ENCODE results near the gene SUSD3. TPM values are rescaled to one million over a fixed set of nuclear protein-coding genes. Genes with fewer than 3 reads are reported as not detected.
A peak's percentile ranks its signal among the peaks of the same experiment; 100 is the strongest.

SUSD3 gene
- total RNA-seq, 1 experiment from 2014 or later, result 11.9 TPM

DNA sequence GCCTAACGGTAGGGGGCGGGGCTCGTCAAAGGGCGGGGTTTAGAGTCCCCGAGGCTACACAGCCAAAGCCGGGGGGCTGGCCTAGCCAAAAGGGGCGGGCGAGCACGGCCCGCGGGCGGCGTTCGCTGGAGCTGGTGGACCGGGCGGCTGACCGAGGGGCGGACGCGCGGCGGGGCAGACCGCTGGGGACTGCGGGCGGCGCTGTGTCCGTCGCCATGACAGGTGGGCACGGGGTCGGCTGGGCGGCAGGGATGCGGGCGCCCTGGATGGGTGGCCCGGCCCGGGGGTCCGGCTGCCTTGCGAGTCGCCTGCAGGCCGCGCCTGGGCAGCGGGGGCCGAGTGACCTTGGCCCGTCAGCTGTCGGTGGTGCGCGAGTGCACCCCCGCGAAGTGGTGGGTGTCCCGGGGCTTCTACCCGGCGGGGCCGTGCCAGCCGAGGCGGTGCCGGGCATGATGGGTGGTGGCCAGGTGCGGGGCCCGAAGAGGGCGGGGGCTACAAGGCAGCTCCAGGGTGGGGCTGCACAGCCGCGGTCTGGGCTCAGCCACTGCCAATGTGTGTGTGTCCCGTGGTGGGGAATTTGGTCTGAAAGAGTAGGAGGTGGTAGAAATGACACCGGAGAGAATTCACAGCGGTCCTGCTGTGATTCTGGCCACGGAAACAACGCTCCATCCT lies 37.8 kb downstream of the SUSD3 start, which contains the start of gene CARD19 (continued):
- TF ChIP-seq, protein P1, sequence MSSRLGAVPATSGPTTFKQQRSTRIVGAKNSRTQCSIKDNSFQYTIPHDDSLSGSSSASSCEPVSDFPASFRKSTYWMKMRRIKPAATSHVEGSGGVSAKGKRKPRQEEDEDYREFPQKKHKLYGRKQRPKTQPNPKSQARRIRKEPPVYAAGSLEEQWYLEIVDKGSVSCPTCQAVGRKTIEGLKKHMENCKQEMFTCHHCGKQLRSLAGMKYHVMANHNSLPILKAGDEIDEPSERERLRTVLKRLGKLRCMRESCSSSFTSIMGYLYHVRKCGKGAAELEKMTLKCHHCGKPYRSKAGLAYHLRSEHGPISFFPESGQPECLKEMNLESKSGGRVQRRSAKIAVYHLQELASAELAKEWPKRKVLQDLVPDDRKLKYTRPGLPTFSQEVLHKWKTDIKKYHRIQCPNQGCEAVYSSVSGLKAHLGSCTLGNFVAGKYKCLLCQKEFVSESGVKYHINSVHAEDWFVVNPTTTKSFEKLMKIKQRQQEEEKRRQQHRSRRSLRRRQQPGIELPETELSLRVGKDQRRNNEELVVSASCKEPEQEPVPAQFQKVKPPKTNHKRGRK (CRISPR knock-in tag; IDR thresholded peaks at IDR 0.05; ENCODE audit: borderline replicate concordance), result no peak
- TF ChIP-seq, protein P2, sequence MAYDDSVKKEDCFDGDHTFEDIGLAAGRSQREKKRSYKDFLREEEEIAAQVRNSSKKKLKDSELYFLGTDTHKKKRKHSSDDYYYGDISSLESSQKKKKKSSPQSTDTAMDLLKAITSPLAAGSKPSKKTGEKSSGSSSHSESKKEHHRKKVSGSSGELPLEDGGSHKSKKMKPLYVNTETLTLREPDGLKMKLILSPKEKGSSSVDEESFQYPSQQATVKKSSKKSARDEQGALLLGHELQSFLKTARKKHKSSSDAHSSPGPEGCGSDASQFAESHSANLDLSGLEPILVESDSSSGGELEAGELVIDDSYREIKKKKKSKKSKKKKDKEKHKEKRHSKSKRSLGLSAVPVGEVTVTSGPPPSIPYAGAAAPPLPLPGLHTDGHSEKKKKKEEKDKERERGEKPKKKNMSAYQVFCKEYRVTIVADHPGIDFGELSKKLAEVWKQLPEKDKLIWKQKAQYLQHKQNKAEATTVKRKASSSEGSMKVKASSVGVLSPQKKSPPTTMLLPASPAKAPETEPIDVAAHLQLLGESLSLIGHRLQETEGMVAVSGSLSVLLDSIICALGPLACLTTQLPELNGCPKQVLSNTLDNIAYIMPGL (CRISPR knock-in tag; IDR thresholded peaks at IDR 0.05), result peak; percentile 69; the same call in 1 of the 2 replicates
- 0 out of 2 replicates have a peak, but pooled peaks have one; percentile 15 for TF ChIP-seq GABPB1 (CRISPR knock-in tag; IDR thresholded peaks at IDR 0.05)
- TF ChIP-seq FOXK1 (CRISPR knock-in tag; IDR thresholded peaks at IDR 0.05), result 0 out of 2 replicates have a peak, but pooled peaks have one; percentile 39
- TF ChIP-seq, protein P3, sequence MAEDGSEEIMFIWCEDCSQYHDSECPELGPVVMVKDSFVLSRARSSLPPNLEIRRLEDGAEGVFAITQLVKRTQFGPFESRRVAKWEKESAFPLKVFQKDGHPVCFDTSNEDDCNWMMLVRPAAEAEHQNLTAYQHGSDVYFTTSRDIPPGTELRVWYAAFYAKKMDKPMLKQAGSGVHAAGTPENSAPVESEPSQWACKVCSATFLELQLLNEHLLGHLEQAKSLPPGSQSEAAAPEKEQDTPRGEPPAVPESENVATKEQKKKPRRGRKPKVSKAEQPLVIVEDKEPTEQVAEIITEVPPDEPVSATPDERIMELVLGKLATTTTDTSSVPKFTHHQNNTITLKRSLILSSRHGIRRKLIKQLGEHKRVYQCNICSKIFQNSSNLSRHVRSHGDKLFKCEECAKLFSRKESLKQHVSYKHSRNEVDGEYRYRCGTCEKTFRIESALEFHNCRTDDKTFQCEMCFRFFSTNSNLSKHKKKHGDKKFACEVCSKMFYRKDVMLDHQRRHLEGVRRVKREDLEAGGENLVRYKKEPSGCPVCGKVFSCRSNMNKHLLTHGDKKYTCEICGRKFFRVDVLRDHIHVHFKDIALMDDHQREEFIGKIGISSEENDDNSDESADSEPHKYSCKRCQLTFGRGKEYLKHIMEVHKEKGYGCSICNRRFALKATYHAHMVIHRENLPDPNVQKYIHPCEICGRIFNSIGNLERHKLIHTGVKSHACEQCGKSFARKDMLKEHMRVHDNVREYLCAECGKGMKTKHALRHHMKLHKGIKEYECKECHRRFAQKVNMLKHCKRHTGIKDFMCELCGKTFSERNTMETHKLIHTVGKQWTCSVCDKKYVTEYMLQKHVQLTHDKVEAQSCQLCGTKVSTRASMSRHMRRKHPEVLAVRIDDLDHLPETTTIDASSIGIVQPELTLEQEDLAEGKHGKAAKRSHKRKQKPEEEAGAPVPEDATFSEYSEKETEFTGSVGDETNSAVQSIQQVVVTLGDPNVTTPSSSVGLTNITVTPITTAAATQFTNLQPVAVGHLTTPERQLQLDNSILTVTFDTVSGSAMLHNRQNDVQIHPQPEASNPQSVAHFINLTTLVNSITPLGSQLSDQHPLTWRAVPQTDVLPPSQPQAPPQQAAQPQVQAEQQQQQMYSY (CRISPR knock-in tag; IDR thresholded peaks at IDR 0.05), result no peak
- peak; percentile 9; the same call in 1 of the 2 replicates for TF ChIP-seq NFYB (CRISPR knock-in tag; conservative IDR thresholded peaks at IDR 0.05; ENCODE audit: low read depth)
- TF ChIP-seq AFF4 (CRISPR knock-in tag; IDR thresholded peaks at IDR 0.05; ENCODE audit: borderline replicate concordance), result no peak
- 0 out of 2 replicates have a peak, but pooled peaks have one; percentile 64 for TF ChIP-seq SP1 (CRISPR knock-in tag; conservative IDR thresholded peaks at IDR 0.05)
- TF ChIP-seq FOXP1 (CRISPR knock-in tag; IDR thresholded peaks at IDR 0.05; ENCODE audit: borderline replicate concordance), result peak; percentile 23; the same call in 1 of the 2 replicates
- TF ChIP-seq SMAD3 (CRISPR knock-in tag; IDR thresholded peaks at IDR 0.05; ENCODE audit: borderline replicate concordance), result peak; percentile 20; the same call in 1 of the 2 replicates
- 0 out of 2 replicates have a peak, but pooled peaks have one; percentile 49 for TF ChIP-seq KAT7 (CRISPR knock-in tag; IDR thresholded peaks at IDR 0.05; ENCODE audit: borderline replicate concordance)
- 0 out of 2 replicates have a peak, but pooled peaks have one; percentile 30 for TF ChIP-seq ZNF317 (CRISPR knock-in tag; IDR thresholded peaks at IDR 0.05; ENCODE audit: borderline replicate concordance, low read depth)
- peak; percentile 13; the same call in 1 of the 2 replicates for TF ChIP-seq ZNF416 (CRISPR knock-in tag; IDR thresholded peaks at IDR 0.05)
- TF ChIP-seq ESRRA (CRISPR knock-in tag; IDR thresholded peaks at IDR 0.05; ENCODE audit: borderline replicate concordance), result 0 out of 2 replicates have a peak, but pooled peaks have one; percentile 48
